Activated gamma-delta T cell treated with anti-CD3 and anti-CD28 coated beads, Interleukin-2, amount 50 U/mL, for 16 hours (primary cell): ENCODE results near the gene GRHL1.
"Not testable (repeated sequence)": the region's sequence is repeated elsewhere in the genome, so short reads cannot be mapped to it uniquely, and the experiment has no call there.

ENCODE experiments used
- DNase-seq: peaks from one replicate; pipeline ENCODE4 v3.0.0-alpha.2; 2020; ENCODE audit warnings: low read depth

GRHL1 gene

GRCh38 chr2:10009811-10010781 is 58.6 kb downstream of the GRHL1 start:
- DNase-seq: no peak

GRCh38 chr2:10010861-10011605 is 59.5 kb downstream of the GRHL1 start:
- DNase-seq: not testable (repeated sequence)

GRCh38 chr2:10011606-10012325 is 60.3 kb downstream of the GRHL1 start:
- not testable (repeated sequence) for DNase-seq

- DNase-seq: not testable (repeated sequence)
Measured at GRCh38 chr2:10012366-10012962, 61.0 kb downstream of the GRHL1 start.

- DNase-seq: no peak
Measured at GRCh38 chr2:10012963-10013461, 61.5 kb downstream of the GRHL1 start.

GRCh38 chr2:10013651-10014417 is 62.3 kb downstream of the GRHL1 start:
- DNase-seq: not testable (repeated sequence)

GRCh38 chr2:10014418-10015190 is 63.1 kb downstream of the GRHL1 start:
- DNase-seq: no peak

GRCh38 chr2:10015376-10015989 is 64.0 kb downstream of the GRHL1 start:
- not testable (repeated sequence) for DNase-seq

GRCh38 chr2:10016001-10016801 is 64.7 kb downstream of the GRHL1 start:
- no peak for DNase-seq

GRCh38 chr2:10016802-10017258 is 65.3 kb downstream of the GRHL1 start:
- no peak for DNase-seq

GRCh38 chr2:10017313-10017941 is 65.9 kb downstream of the GRHL1 start:
- no peak for DNase-seq

- no peak for DNase-seq
Measured at GRCh38 chr2:10019174-10019573, 67.7 kb downstream of the GRHL1 start.

- DNase-seq: no peak
Measured at GRCh38 chr2:10019602-10020400, 68.3 kb downstream of the GRHL1 start.

GRCh38 chr2:10022041-10022421 is 70.5 kb downstream of the GRHL1 start:
- no peak for DNase-seq

GRCh38 chr2:10022445-10022844 is 71.0 kb downstream of the GRHL1 start:
- DNase-seq: no peak

GRCh38 chr2:10022966-10023662 is 71.6 kb downstream of the GRHL1 start:
- no peak for DNase-seq
